H1 (cell line): ENCODE data around the gene ANKRD2. TPM values are rescaled to one million over a fixed set of nuclear protein-coding genes. Genes with fewer than 3 reads are reported as not detected.
"Not testable (repeated sequence)": the region's sequence is repeated elsewhere in the genome, so short reads cannot be mapped to it uniquely, and the experiment has no call there.

ENCODE experiments used
- CTCF ChIA-PET: fragments of 300-600 bp; sonication (Branson Sonifier 250); formaldehyde crosslinking; loops from one replicate; lab custom pipeline; 2021; ENCODE audit not compliant: partially characterized antibody; lab: Charles Lee
- POLR2A ChIA-PET: fragments of 300-600 bp; sonication (Branson Sonifier 250); formaldehyde crosslinking; loops from one replicate; lab custom pipeline; 2021; ENCODE audit warnings: inconsistent platforms; ENCODE audit not compliant: partially characterized antibody; lab: Charles Lee
- DNase-seq, 2 experiments: peaks; one replicate each; pipeline versions ENCODE4 v3.0.0 to v3.0.0-alpha.2; 2010 to 2022; ENCODE audit warnings: low spot score in 2 of 2, low read depth in 1 of 2, mixed read lengths in 1 of 2
- FAIRE-seq: peaks from 2 replicates; lab custom pipeline; 2011; peaks lifted over from hg19 to GRCh38; lab: Jason Lieb, UNC
- H2AFZ ChIP-seq: 2 replicates; pipeline ENCODE4 v1.8.1; 2012; ENCODE audit warnings: low read length, inconsistent platforms
- H2AK5ac ChIP-seq: 2 replicates; pipeline ENCODE4 v1.6.1; 2013; ENCODE audit warnings: low read depth, low read length
- H2BK120ac ChIP-seq: replicated peaks from 2 replicates; pipeline ENCODE3; 2013; ENCODE audit warnings: low read depth, low read length, inconsistent platforms
- H2BK12ac ChIP-seq: 2 replicates; pipeline ENCODE4 v1.6.1; 2013; ENCODE audit warnings: low read depth, low read length
- H2BK15ac ChIP-seq: 2 replicates; pipeline ENCODE4 v1.6.1; 2013; ENCODE audit warnings: low read length
- H2BK20ac ChIP-seq: 2 replicates; pipeline ENCODE4 v1.6.1; 2013; ENCODE audit warnings: low read length
- H2BK5ac ChIP-seq: 2 replicates; pipeline ENCODE4 v1.6.1; 2013; ENCODE audit warnings: low read depth, low read length
- H3K14ac ChIP-seq: 2 replicates; pipeline ENCODE4 v1.6.1; 2013; ENCODE audit warnings: inconsistent platforms; ENCODE audit not compliant: insufficient read length
- H3K18ac ChIP-seq: 2 replicates; pipeline ENCODE4 v1.6.1; 2013; ENCODE audit warnings: low read length; ENCODE audit errors: extremely low read depth
- H3K23ac ChIP-seq: 2 replicates; pipeline ENCODE4 v1.6.1; 2013; ENCODE audit warnings: inconsistent platforms; ENCODE audit not compliant: insufficient read length
- H3K23me2 ChIP-seq: 2 replicates; pipeline ENCODE4 v1.6.1; 2013; ENCODE audit warnings: low read depth, low read length
- H3K27ac ChIP-seq: 2 replicates; pipeline ENCODE4 v1.6.1; 2011; ENCODE audit warnings: low read depth, low read length, inconsistent platforms
- H3K27me3 ChIP-seq, 4 experiments: replicated peaks in 1 of 4; 1 replicate in 1 of 4; 2 replicates in 3 of 4; pipeline versions ENCODE4 v1.6.1 to v1.8.1; 2011 to 2013; ENCODE audit warnings: low read length in 3 of 4, mild to moderate bottlenecking in 3 of 4, inconsistent platforms in 2 of 4, mixed read lengths in 2 of 4, moderate library complexity in 1 of 4; ENCODE audit not compliant: control insufficient read depth in 3 of 4, insufficient read depth in 3 of 4; ENCODE audit errors: extremely low read depth in 1 of 4
- H3K36me3 ChIP-seq, 4 experiments: 2 replicates each; pipeline versions ENCODE4 v1.6.1 to v1.8.1; 2011 to 2013; ENCODE audit warnings: mild to moderate bottlenecking in 4 of 4, low read length in 3 of 4, moderate library complexity in 2 of 4, control low read depth in 1 of 4, inconsistent platforms in 1 of 4; ENCODE audit not compliant: insufficient read depth in 4 of 4, control insufficient read depth in 2 of 4
- H3K4ac ChIP-seq: replicated peaks from 2 replicates; pipeline ENCODE3; 2013; ENCODE audit warnings: low read length, low read depth, mixed read lengths, inconsistent platforms; ENCODE audit not compliant: insufficient read length
- H3K4me1 ChIP-seq, 4 experiments: replicated peaks in 1 of 4; 1 replicate in 1 of 4; 2 replicates in 3 of 4; pipeline versions ENCODE4 v1.6.1 to v1.8.1; 2011 to 2013; ENCODE audit warnings: low read length in 3 of 4, inconsistent platforms in 2 of 4, mixed read lengths in 1 of 4; ENCODE audit not compliant: insufficient read depth in 4 of 4, control insufficient read depth in 3 of 4
- H3K4me2 ChIP-seq, 2 experiments: 2 replicates each; pipeline versions ENCODE4 v1.6.1 to v1.8.1; 2011 to 2013; ENCODE audit warnings: low read depth in 2 of 2, low read length in 2 of 2, control low read depth in 1 of 2, inconsistent platforms in 1 of 2, mild to moderate bottlenecking in 1 of 2; ENCODE audit not compliant: insufficient read depth in 1 of 2
- H3K4me3 ChIP-seq, 4 experiments: fragments of 200-600, 300-600 bp in 1 of 4; sonication (generic), shearing (Covaris generic), sonication (Bioruptor Twin) in 1 of 4; 2 replicates each; pipeline versions ENCODE4 v1.5.1 to v1.8.1; 2011 to 2016; ENCODE audit warnings: low read length in 4 of 4, low read depth in 3 of 4, control low read depth in 2 of 4, inconsistent platforms in 2 of 4, mild to moderate bottlenecking in 2 of 4, mixed read lengths in 1 of 4, moderate library complexity in 1 of 4; ENCODE audit not compliant: insufficient read depth in 2 of 4; ENCODE audit errors: extremely low read depth in 1 of 4
- H3K56ac ChIP-seq: replicated peaks from 2 replicates; pipeline ENCODE3; 2013; ENCODE audit warnings: low read depth, mild to moderate bottlenecking, mixed read lengths, low read length, inconsistent platforms; ENCODE audit not compliant: insufficient read length
- H3K79me1 ChIP-seq: 2 replicates; pipeline ENCODE4 v1.6.1; 2013; ENCODE audit warnings: low read depth, low read length, control low read depth
- H3K79me2 ChIP-seq, 2 experiments: 2 replicates each; pipeline versions ENCODE4 v1.6.1 to v1.8.1; 2012 to 2013; ENCODE audit warnings: low read length in 2 of 2, mild to moderate bottlenecking in 2 of 2, inconsistent platforms in 1 of 2; ENCODE audit not compliant: insufficient read depth in 2 of 2, control insufficient read depth in 1 of 2
- H3K9ac ChIP-seq, 4 experiments: replicated peaks in 1 of 4; 1 replicate in 1 of 4; 2 replicates in 3 of 4; pipeline versions ENCODE4 v1.6.1 to v1.8.1; 2011 to 2013; ENCODE audit warnings: low read depth in 3 of 4, low read length in 3 of 4, control low read depth in 2 of 4, mild to moderate bottlenecking in 2 of 4, moderate library complexity in 2 of 4, inconsistent platforms in 1 of 4; ENCODE audit errors: extremely low read depth in 1 of 4
- H3K9me3 ChIP-seq, 2 experiments: 2 replicates each; pipeline versions ENCODE4 v1.6.1 to v1.8.1; 2012 to 2013; ENCODE audit warnings: mild to moderate bottlenecking in 2 of 2, moderate library complexity in 2 of 2, control low read depth in 1 of 2, inconsistent platforms in 1 of 2, low read depth in 1 of 2, low read length in 1 of 2, mixed read lengths in 1 of 2; ENCODE audit not compliant: insufficient read depth in 2 of 2
- H4K20me1 ChIP-seq, 2 experiments: replicated peaks in 1 of 2; 2 replicates each; pipeline versions ENCODE3 to v1.8.1; 2011 to 2013; ENCODE audit warnings: inconsistent platforms in 2 of 2, low read length in 2 of 2, mild to moderate bottlenecking in 1 of 2; ENCODE audit not compliant: insufficient read depth in 2 of 2, control insufficient read depth in 1 of 2
- H4K5ac ChIP-seq: 2 replicates; pipeline ENCODE4 v1.6.1; 2013; ENCODE audit warnings: low read length, low read depth, mixed read lengths, inconsistent platforms; ENCODE audit not compliant: insufficient read length
- H4K8ac ChIP-seq: 2 replicates; pipeline ENCODE4 v1.8.0; 2013; ENCODE audit warnings: mild to moderate bottlenecking, moderate library complexity, low read length, inconsistent platforms; ENCODE audit not compliant: insufficient read depth; ENCODE audit errors: extremely low read depth
- H4K91ac ChIP-seq: replicated peaks from 2 replicates; pipeline ENCODE3; 2013; ENCODE audit warnings: low read length, mixed read lengths, inconsistent platforms; ENCODE audit not compliant: insufficient read length
- WGBS, 2 experiments: shearing (Covaris generic) in 1 of 2; methylation state at CpG; one replicate each; pipeline versions ENCODE4 v1.1.6 to v1.1.7; 2013 to 2015; ENCODE audit warnings: low lambda C conversion rate in 2 of 2, mixed read lengths in 2 of 2, inconsistent platforms in 1 of 2, low coverage in 1 of 2, missing lambda C conversion rate in 1 of 2; ENCODE audit not compliant: insufficient replicate concordance in 2 of 2, insufficient coverage in 1 of 2, insufficient read length in 1 of 2; ENCODE audit errors: extremely low coverage in 1 of 2, missing lambda C conversion rate in 1 of 2; 5-methylcytosine and 5-hydroxymethylcytosine counted together
- polyA plus RNA-seq, 7 experiments: library from polyadenylated mRNA; depleted of rRNA in 3 of 7; stranded (reverse) in 5 of 7; unstranded in 2 of 7; fragments of >200 nt in 5 of 7; fragments of 200-250 nt in 2 of 7; gene quantifications; 1 replicate in 5 of 7; 2 replicates in 1 of 7; 4 replicates in 1 of 7; pipeline versions ENCODE4 v1.2.1 to v1.2.3, GENCODE V29; 2011 to 2013; ENCODE audit warnings: missing spikeins in 2 of 7, mixed read lengths in 2 of 7
- total RNA-seq: library from RNA; stranded (reverse); fragmentation: NEBNext Ultra II Directional; extraction: Animal tissue kit (Norgen Biotek cat#: 25700); gene quantifications from 2 replicates; pipeline ENCODE4 v1.2.1, GENCODE V29; 2021

ANKRD2 gene
- total and polyA plus RNA-seq, 2 of the 8 experiments (the other 6 are each of a cell fraction or from before 2014, with no cell fraction given), result not detected

DNA sequence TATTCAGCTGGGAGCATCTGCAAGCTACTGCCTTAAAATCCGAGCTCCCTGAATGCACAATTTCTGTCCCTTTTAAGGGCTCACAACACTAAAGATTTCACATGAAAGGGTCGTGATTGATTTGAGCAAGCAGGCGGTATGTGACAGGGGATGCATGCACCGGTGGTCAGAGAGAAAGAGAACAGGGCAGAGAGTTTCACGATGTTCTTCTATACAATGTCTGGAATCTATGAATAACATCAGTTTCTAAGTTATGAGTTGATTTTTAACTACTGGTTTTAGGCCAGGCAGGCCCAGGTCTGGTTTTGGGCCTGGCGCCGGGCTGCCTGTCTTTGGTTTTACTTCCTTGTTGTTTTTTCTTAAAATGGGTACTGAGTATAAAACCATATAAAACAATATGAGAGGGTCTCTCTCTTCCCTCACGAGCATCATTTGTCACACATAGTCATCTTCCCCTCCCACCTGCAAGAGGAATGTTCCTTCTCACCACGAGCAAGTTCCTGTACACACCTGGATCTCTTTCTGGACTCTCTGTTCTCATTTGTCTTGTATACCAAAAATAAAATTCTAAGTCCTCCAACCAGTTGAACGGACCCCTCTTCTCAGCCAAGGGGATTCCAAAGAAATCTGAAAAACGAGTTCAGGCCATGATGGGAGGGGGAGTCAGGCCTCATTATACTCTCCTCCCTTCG, 11.0 kb upstream of the ANKRD2 start:
- H2AFZ ChIP-seq, H3K9me3 ChIP-seq, H3K4ac ChIP-seq, H3K18ac ChIP-seq, H3K23ac ChIP-seq, DNase-seq, H4K91ac ChIP-seq, H4K8ac ChIP-seq, H3K56ac ChIP-seq, H2AK5ac ChIP-seq, H3K27me3 ChIP-seq, H2BK120ac ChIP-seq, POLR2A ChIA-PET, H3K4me3 ChIP-seq, H3K4me2 ChIP-seq, H3K23me2 ChIP-seq, H2BK20ac ChIP-seq, H4K20me1 ChIP-seq, H3K4me1 ChIP-seq, H3K14ac ChIP-seq, H3K79me2 ChIP-seq, FAIRE-seq, H3K27ac ChIP-seq, H4K5ac ChIP-seq, H3K36me3 ChIP-seq, H2BK15ac ChIP-seq, H2BK5ac ChIP-seq, H2BK12ac ChIP-seq, H3K9ac ChIP-seq, H3K79me1 ChIP-seq: not testable (repeated sequence)
- CTCF ChIA-PET, result interaction anchor here (14.6 kb wide), 1 partner anchor 11 kb away, joined by 169 read pairs; the partner anchor contains the start of gene ANKRD2
- WGBS, 2 experiments, result 96% methylated on average over 12 of the region's 12 CpGs; no CpG with 5 or more reads in 1 of the 2 experiments

- H3K9me3 ChIP-seq, H3K23me2 ChIP-seq, H3K36me3 ChIP-seq, H3K4me2 ChIP-seq, H3K18ac ChIP-seq, H3K79me2 ChIP-seq, H2AK5ac ChIP-seq, POLR2A ChIA-PET, H3K4me1 ChIP-seq, H2AFZ ChIP-seq, H2BK5ac ChIP-seq, FAIRE-seq, H3K23ac ChIP-seq, DNase-seq, H3K79me1 ChIP-seq, H3K27ac ChIP-seq, H3K27me3 ChIP-seq, H3K4ac ChIP-seq, H2BK12ac ChIP-seq, H2BK20ac ChIP-seq, H2BK15ac ChIP-seq, H3K14ac ChIP-seq, H4K91ac ChIP-seq, H4K20me1 ChIP-seq, H3K9ac ChIP-seq, H3K56ac ChIP-seq, H4K5ac ChIP-seq, H4K8ac ChIP-seq, H2BK120ac ChIP-seq, H3K4me3 ChIP-seq: not testable (repeated sequence)
- CTCF ChIA-PET, result interaction anchor here (14.6 kb wide), 1 partner anchor 10 kb away, joined by 169 read pairs; the partner anchor contains the start of gene ANKRD2
- 91% methylated on average over 5 of the region's 5 CpGs; no CpG with 5 or more reads in 1 of the 2 experiments for WGBS, 2 experiments
These were observed 10.2 kb upstream of the ANKRD2 start for GRCh38 chr10:97562329-97562728.
